ENCODE measurements around the gene MEIOB. TPM values are rescaled to one million over a fixed set of nuclear protein-coding genes. Genes with fewer than 3 reads are reported as not detected.

Gene MEIOB
- total RNA-seq, 1 experiment from 2014 or later = not detected

DNA sequence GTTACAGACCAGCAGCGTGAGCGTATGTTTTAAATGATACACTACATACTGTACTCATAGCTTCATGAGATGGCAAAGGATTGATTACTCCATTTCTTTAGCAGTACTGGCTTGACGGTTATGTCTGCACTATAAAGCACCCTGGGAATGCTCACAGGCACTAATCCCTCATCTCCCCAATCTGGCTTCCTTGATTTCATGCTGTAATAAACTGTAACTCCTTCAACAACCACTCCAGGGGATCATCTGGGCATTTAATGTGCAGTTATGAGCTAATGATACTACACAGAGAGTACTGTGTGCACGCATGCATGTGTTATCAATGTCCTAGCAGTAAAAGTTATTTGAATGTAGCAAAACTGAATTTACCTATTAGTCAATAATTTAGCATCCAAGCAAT, 20.2 kb downstream of the MEIOB start:
- Histone ChIP-seq H3K4me2 (ENCODE audit: low read length) (no peak overlapping the region), H3K36me3 (ENCODE audit: low read depth, low read length) (no peaks in the 10 kb centered on the region), H3F3A (ENCODE audit: low read length, unreplicated experiment) (no peaks in the 10 kb centered on the region), H3K9ac (ENCODE audit: low read length) (no peak overlapping the region), H3K9me2 (replicated peaks; ENCODE audit: low read length) (no peaks in the 10 kb centered on the region), H3K79me2 (ENCODE audit: low read length) (no peaks in the 10 kb centered on the region), H3K27ac (ENCODE audit: low read length) (no peak overlapping the region), H4K20me1 (ENCODE audit: low read length) (no peaks in the 10 kb centered on the region), H3K27me3 (ENCODE audit: low read length) (no peaks in the 10 kb centered on the region), H3K4me3 (ENCODE audit: low read length) (no peak overlapping the region), H3K4me1 (ENCODE audit: insufficient read depth, low read length) (no peaks in the 10 kb centered on the region), H3K9me3 (ENCODE audit: low read length) (no peaks in the 10 kb centered on the region), H2AFZ (ENCODE audit: low read length) (no peak overlapping the region)
- no TSS peak for BruUV-seq (replicated peaks)
- no peak for ATAC-seq
- ChIA-PET CTCF (no interaction called here), POLR2A (ENCODE audit: unreplicated experiment) (no interaction called here)
- TF ChIP-seq, protein P1, sequence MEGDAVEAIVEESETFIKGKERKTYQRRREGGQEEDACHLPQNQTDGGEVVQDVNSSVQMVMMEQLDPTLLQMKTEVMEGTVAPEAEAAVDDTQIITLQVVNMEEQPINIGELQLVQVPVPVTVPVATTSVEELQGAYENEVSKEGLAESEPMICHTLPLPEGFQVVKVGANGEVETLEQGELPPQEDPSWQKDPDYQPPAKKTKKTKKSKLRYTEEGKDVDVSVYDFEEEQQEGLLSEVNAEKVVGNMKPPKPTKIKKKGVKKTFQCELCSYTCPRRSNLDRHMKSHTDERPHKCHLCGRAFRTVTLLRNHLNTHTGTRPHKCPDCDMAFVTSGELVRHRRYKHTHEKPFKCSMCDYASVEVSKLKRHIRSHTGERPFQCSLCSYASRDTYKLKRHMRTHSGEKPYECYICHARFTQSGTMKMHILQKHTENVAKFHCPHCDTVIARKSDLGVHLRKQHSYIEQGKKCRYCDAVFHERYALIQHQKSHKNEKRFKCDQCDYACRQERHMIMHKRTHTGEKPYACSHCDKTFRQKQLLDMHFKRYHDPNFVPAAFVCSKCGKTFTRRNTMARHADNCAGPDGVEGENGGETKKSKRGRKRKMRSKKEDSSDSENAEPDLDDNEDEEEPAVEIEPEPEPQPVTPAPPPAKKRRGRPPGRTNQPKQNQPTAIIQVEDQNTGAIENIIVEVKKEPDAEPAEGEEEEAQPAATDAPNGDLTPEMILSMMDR (conservative IDR thresholded peaks at IDR 0.05; ENCODE audit: low read depth, low read length) = no peak
- TF ChIP-seq EZH2phosphoT487 (IDR thresholded peaks at IDR 0.05; ENCODE audit: borderline replicate concordance, low read length) = no peak
- no peak for TF ChIP-seq EZH2 (IDR thresholded peaks at IDR 0.05; ENCODE audit: low read length, unreplicated experiment)
- no peak for DNase-seq
- intact Hi-C loops (cut with micrococcal nuclease) = no loop called here

DNA sequence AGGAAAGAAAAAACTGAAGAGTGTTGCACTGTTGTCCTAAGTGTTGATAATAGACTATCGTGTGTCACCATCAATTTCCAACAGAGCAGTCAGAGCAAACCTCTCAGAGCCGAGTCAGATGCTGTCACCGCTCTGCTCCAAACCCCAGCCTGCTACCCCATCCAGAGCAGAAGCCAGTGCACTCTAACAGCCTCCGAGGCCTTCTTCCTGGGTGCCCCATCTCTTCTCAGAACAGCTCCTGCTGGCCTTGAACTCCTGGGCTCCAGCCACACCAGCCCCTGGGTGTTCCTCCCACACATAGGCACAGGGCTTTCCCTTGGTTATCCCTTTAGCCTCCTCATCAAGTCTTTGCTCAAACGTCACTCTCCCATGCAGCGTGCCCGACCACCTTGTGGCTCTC, 21.0 kb downstream of the MEIOB start:
- intact Hi-C loops (cut with micrococcal nuclease) = no loop called here
- H3K9me3 ChIP-seq (ENCODE audit: low read length) = no peaks in the 10 kb centered on the region
- no peak overlapping the region for H3K9ac ChIP-seq (ENCODE audit: low read length)
- H3K4me3 ChIP-seq (ENCODE audit: low read length) = no peak overlapping the region
- no peaks in the 10 kb centered on the region for H3K79me2 ChIP-seq (ENCODE audit: low read length)
- H3K36me3 ChIP-seq (ENCODE audit: low read depth, low read length) = no peaks in the 10 kb centered on the region
- BruUV-seq (replicated peaks) = no TSS peak
- no peaks in the 10 kb centered on the region for H3F3A ChIP-seq (ENCODE audit: low read length, unreplicated experiment)
- H2AFZ ChIP-seq (ENCODE audit: low read length) = no peak overlapping the region
- no peaks in the 10 kb centered on the region for H3K9me2 ChIP-seq (replicated peaks; ENCODE audit: low read length)
- H3K4me1 ChIP-seq (ENCODE audit: insufficient read depth, low read length) = no peaks in the 10 kb centered on the region
- ChIA-PET POLR2A (ENCODE audit: unreplicated experiment) (no interaction called here), CTCF (no interaction called here)
- no peak overlapping the region for H3K4me2 ChIP-seq (ENCODE audit: low read length)
- ATAC-seq (no peak), DNase-seq (no peak)
- no peak overlapping the region for H3K27ac ChIP-seq (ENCODE audit: low read length)
- no peak for TF ChIP-seq EZH2 (IDR thresholded peaks at IDR 0.05; ENCODE audit: low read length, unreplicated experiment)
- no peak for TF ChIP-seq EZH2phosphoT487 (IDR thresholded peaks at IDR 0.05; ENCODE audit: borderline replicate concordance, low read length)
- TF ChIP-seq, protein P1 (conservative IDR thresholded peaks at IDR 0.05; ENCODE audit: low read depth, low read length) = no peak
- H4K20me1 ChIP-seq (ENCODE audit: low read length) = no peaks in the 10 kb centered on the region
- no peaks in the 10 kb centered on the region for H3K27me3 ChIP-seq (ENCODE audit: low read length)

DNA sequence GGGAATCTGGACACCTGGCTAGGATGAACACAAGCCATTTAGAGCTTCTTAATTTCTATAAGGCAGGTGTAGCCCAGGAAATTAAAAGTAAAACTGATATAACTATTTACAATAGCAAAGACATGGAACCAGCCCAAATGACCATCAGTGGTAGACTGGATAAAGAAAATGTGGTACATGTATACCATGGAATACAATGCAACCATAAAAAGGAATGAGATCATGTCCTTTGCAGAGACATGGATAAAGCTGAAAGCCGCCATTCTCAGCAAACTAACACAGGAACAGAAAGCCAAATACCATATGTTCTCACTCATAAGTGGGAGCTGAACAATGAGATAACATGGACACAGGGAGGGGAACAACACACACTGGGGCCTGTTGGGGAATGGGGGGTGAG, 25.5 kb downstream of the MEIOB start:
- Histone ChIP-seq H3K4me3 (ENCODE audit: low read length) (no peak overlapping the region), H3K4me1 (ENCODE audit: insufficient read depth, low read length) (no peaks in the 10 kb centered on the region), H3K27me3 (ENCODE audit: low read length) (no peaks in the 10 kb centered on the region), H3K79me2 (ENCODE audit: low read length) (no peaks in the 10 kb centered on the region), H4K20me1 (ENCODE audit: low read length) (no peaks in the 10 kb centered on the region), H3K9me3 (ENCODE audit: low read length) (no peaks in the 10 kb centered on the region), H3K36me3 (ENCODE audit: low read depth, low read length) (no peaks in the 10 kb centered on the region), H3K27ac (ENCODE audit: low read length) (no peak overlapping the region), H3K4me2 (ENCODE audit: low read length) (no peak overlapping the region), H2AFZ (ENCODE audit: low read length) (no peak overlapping the region), H3K9me2 (replicated peaks; ENCODE audit: low read length) (no peaks in the 10 kb centered on the region), H3F3A (ENCODE audit: low read length, unreplicated experiment) (no peaks in the 10 kb centered on the region), H3K9ac (ENCODE audit: low read length) (no peak overlapping the region)
- TF ChIP-seq EZH2 (IDR thresholded peaks at IDR 0.05; ENCODE audit: low read length, unreplicated experiment) = no peak
- TF ChIP-seq, protein P1 (conservative IDR thresholded peaks at IDR 0.05; ENCODE audit: low read depth, low read length) = no peak
- no peak for TF ChIP-seq EZH2phosphoT487 (IDR thresholded peaks at IDR 0.05; ENCODE audit: borderline replicate concordance, low read length)
- DNase-seq = no peak
- ATAC-seq = no peak
- intact Hi-C loops (cut with micrococcal nuclease) = no loop called here
- CTCF ChIA-PET = no interaction called here
- no TSS peak for BruUV-seq (replicated peaks)
- POLR2A ChIA-PET (ENCODE audit: unreplicated experiment) = no interaction called here
